Trophoblast cell (in vitro differentiated cells and primary cell): ENCODE measurements around the gene NRP2.

ENCODE experiments used
- DNase-seq, 2 donors: peaks; one replicate each; pipeline ENCODE4 v3.0.0-alpha.2; 2016
- H2AFZ ChIP-seq: 2 replicates; pipeline ENCODE4 v1.6.1; 2013; ENCODE audit warnings: low read length, moderate library complexity, mild to moderate bottlenecking; ENCODE audit not compliant: insufficient read depth, poor library complexity
- H2AK5ac ChIP-seq: 2 replicates; pipeline ENCODE4 v1.6.1; 2013; ENCODE audit warnings: mild to moderate bottlenecking, low read length
- H2BK120ac ChIP-seq: 2 replicates; pipeline ENCODE4 v1.6.1; 2013; ENCODE audit warnings: low read length, mild to moderate bottlenecking, moderate library complexity; ENCODE audit not compliant: insufficient read depth, poor library complexity
- H2BK12ac ChIP-seq: 2 replicates; pipeline ENCODE4 v1.6.1; 2013; ENCODE audit warnings: mild to moderate bottlenecking, low read length, moderate library complexity
- H2BK5ac ChIP-seq: 2 replicates; pipeline ENCODE4 v1.6.1; 2013; ENCODE audit warnings: low read length, low read depth, moderate library complexity, mild to moderate bottlenecking; ENCODE audit not compliant: poor library complexity
- H3K14ac ChIP-seq: 2 replicates; pipeline ENCODE4 v1.6.1; 2013; ENCODE audit warnings: mild to moderate bottlenecking, low read length
- H3K18ac ChIP-seq: 2 replicates; pipeline ENCODE4 v1.6.1; 2013; ENCODE audit warnings: mild to moderate bottlenecking, low read length
- H3K23ac ChIP-seq: 2 replicates; pipeline ENCODE4 v1.6.1; 2013; ENCODE audit warnings: low read length
- H3K27ac ChIP-seq: 2 replicates; pipeline ENCODE4 v1.5.1; 2013; ENCODE audit warnings: low read depth, mild to moderate bottlenecking, inconsistent platforms, low read length, moderate library complexity
- H3K27me3 ChIP-seq: 2 replicates; pipeline ENCODE4 v1.6.1; 2013; ENCODE audit warnings: inconsistent platforms, mild to moderate bottlenecking, low read length, moderate library complexity; ENCODE audit not compliant: insufficient read depth
- H3K36me3 ChIP-seq, 2 experiments: 1 replicate in 1 of 2; 2 replicates in 1 of 2; pipeline ENCODE4 v1.6.1; 2013; ENCODE audit warnings: low read length in 2 of 2, mild to moderate bottlenecking in 2 of 2, moderate library complexity in 1 of 2; ENCODE audit not compliant: insufficient read depth in 2 of 2, control insufficient read depth in 1 of 2
- H3K4ac ChIP-seq: 2 replicates; pipeline ENCODE4 v1.6.1; 2013; ENCODE audit warnings: low read depth, mild to moderate bottlenecking, low read length, moderate library complexity
- H3K4me1 ChIP-seq, 2 experiments: 1 replicate in 1 of 2; 2 replicates in 1 of 2; pipeline ENCODE4 v1.6.1; 2013; ENCODE audit warnings: low read length in 2 of 2, mild to moderate bottlenecking in 2 of 2, moderate library complexity in 1 of 2; ENCODE audit not compliant: insufficient read depth in 2 of 2, control insufficient read depth in 1 of 2
- H3K4me2 ChIP-seq: 2 replicates; pipeline ENCODE4 v1.6.1; 2013; ENCODE audit warnings: inconsistent platforms, mild to moderate bottlenecking, low read length, moderate library complexity
- H3K4me3 ChIP-seq: 2 replicates; pipeline ENCODE4 v1.5.1; 2013; ENCODE audit warnings: mild to moderate bottlenecking, low read depth, low read length, inconsistent platforms
- H3K79me1 ChIP-seq: one replicate; pipeline ENCODE4 v1.6.1; 2013; ENCODE audit warnings: low read length
- H3K79me2 ChIP-seq: 2 replicates; pipeline ENCODE4 v1.6.1; 2013; ENCODE audit warnings: low read length, mild to moderate bottlenecking; ENCODE audit not compliant: control insufficient read depth, insufficient read depth, poor library complexity
- H3K9ac ChIP-seq: 2 replicates; pipeline ENCODE4 v1.6.1; 2013; ENCODE audit warnings: mild to moderate bottlenecking, low read length
- H3K9me3 ChIP-seq: 2 replicates; pipeline ENCODE4 v1.6.1; 2013; ENCODE audit warnings: low read depth, mild to moderate bottlenecking, control low read depth, inconsistent platforms, low read length; ENCODE audit not compliant: insufficient read depth
- H4K12ac ChIP-seq: 2 replicates; pipeline ENCODE4 v1.6.1; 2013; ENCODE audit warnings: low read depth, mild to moderate bottlenecking, low read length, moderate library complexity
- H4K8ac ChIP-seq: 2 replicates; pipeline ENCODE4 v1.6.1; 2013; ENCODE audit warnings: low read depth, mild to moderate bottlenecking, low read length, moderate library complexity
- H4K91ac ChIP-seq: one replicate; pipeline ENCODE4 v1.6.1; 2013; ENCODE audit warnings: low read depth, mild to moderate bottlenecking, low read length, moderate library complexity
- WGBS: extraction: QIAGEN DNeasy Blood & Tissue Kit; methylation state at CpG from one replicate; pipeline ENCODE4 v1.1.7; 2013; ENCODE audit warnings: missing lambda C conversion rate; ENCODE audit not compliant: insufficient read length, insufficient coverage; ENCODE audit errors: extremely low coverage; 5-methylcytosine and 5-hydroxymethylcytosine counted together

NRP2 gene

DNA sequence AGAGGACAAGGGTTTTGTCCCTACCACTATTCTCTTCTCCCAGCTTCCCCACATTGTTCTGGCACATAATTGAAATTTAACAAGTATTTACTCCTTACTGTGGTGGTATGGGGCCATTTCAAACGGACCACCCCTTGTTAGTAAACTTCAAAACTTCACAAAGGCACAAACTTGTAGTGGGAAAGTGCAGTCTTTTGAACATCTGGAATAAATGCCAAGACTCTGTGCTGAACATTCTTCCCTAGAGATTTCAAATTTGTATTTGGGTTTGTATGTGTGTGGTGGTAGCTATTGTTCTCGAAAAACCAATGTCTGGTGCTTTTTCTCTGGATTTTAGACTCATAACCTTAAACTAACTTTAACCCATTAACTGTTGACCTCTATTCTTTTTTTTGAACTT lies 151.6 kb downstream of the NRP2 start:
- no peak overlapping the region for H3K14ac ChIP-seq
- no peak overlapping the region for H4K8ac ChIP-seq
- no peak for DNase-seq
- no peak overlapping the region for H4K91ac ChIP-seq
- H3K27ac ChIP-seq: no peak overlapping the region
- H3K79me1 ChIP-seq: peaks cover 2% of the 10 kb centered on the region
- H3K9me3 ChIP-seq: no peaks in the 10 kb centered on the region
- no peak overlapping the region for H2AFZ ChIP-seq
- H2BK120ac ChIP-seq: no peak overlapping the region
- H3K18ac ChIP-seq: no peak overlapping the region
- no peak overlapping the region for H3K4me2 ChIP-seq
- H2BK12ac ChIP-seq: no peak overlapping the region
- no peak overlapping the region for H3K9ac ChIP-seq
- peaks cover 6 to 7% of the 10 kb centered on the region in 2 experiments for H3K4me1 ChIP-seq
- H3K27me3 ChIP-seq: no peaks in the 10 kb centered on the region
- H2BK5ac ChIP-seq: no peak overlapping the region
- no peak overlapping the region for H3K4ac ChIP-seq
- no peaks in the 10 kb centered on the region for H3K79me2 ChIP-seq
- H3K4me3 ChIP-seq: no peak overlapping the region
- no CpG with 5 or more reads among the region's 2 CpGs for WGBS
- no peaks in the 10 kb centered on the region for H3K36me3 ChIP-seq
- H2AK5ac ChIP-seq: no peak overlapping the region
- H3K23ac ChIP-seq: no peak overlapping the region
- H4K12ac ChIP-seq: no peak overlapping the region

DNA sequence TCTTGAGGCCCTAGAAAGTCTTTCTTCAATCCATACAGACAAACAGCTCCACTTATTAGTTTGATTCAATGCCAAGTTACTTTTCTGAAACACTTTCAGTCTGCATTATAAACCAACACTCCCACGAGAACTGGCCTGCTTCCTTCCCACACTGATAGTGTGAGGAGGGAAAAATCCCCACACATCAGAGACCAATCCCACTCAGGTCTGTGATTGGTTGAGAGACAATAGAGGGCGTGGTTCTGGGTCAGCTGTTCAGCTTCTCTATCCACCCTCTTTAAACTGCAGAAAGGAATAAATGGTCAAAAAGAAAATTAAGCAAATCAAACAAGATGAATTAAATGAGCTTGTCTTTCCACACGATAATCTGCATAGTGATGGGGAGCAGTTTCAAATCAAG lies 152.5 kb downstream of the NRP2 start:
- Histone ChIP-seq H3K27me3 (no peaks in the 10 kb centered on the region), H3K9me3 (no peaks in the 10 kb centered on the region), H2AK5ac (no peak overlapping the region), H3K27ac (no peak overlapping the region), H3K36me3 (no peaks in the 10 kb centered on the region), H4K8ac (no peak overlapping the region), H2AFZ (no peak overlapping the region), H3K18ac (no peak overlapping the region), H3K4ac (no peak overlapping the region), H2BK5ac (no peak overlapping the region), H3K4me3 (no peak overlapping the region), H2BK120ac (no peak overlapping the region), H4K12ac (no peak overlapping the region), H4K91ac (no peak overlapping the region), H3K9ac (no peak overlapping the region), H2BK12ac (no peak overlapping the region), H3K23ac (no peak overlapping the region), H3K4me2 (no peak overlapping the region), H3K79me2 (no peaks in the 10 kb centered on the region), H3K79me1 (peaks cover 2% of the 10 kb centered on the region), H3K14ac (no peak overlapping the region), H3K4me1 (peaks cover 6 to 7% of the 10 kb centered on the region in 2 experiments)
- no peak for DNase-seq
- WGBS: no CpG with 5 or more reads among the region's 3 CpGs

DNA sequence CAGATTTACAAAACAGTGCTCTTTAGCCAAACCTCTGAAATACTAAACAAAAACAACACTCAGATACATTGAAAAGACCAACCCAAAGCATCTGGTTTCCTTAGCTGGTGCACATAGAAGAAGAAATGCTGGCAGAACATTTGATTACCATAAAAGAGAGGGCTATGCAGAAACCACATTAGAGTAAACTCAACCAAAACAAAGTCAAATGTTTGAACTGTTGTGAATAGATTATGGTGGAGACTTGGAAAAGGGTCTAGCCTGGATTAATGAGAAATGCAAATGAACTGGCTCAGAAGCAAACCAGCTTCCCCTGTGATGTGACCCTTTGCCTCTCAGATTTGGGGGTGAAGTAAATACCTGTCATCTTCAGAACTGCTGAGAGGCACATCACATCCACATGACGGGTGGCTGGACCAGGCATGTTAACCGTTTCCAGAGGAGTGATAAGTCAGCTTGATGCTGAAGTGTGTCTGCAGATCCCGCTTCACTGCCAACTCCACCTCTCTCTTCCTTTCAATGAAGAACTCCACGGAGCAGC lies 153.0 kb downstream of the NRP2 start:
- Histone ChIP-seq H3K27me3 (no peaks in the 10 kb centered on the region), H3K36me3 (no peaks in the 10 kb centered on the region), H3K23ac (no peak overlapping the region), H3K79me1 (peaks cover 2% of the 10 kb centered on the region), H3K18ac (no peak overlapping the region), H3K9me3 (no peaks in the 10 kb centered on the region), H3K4ac (no peak overlapping the region), H3K79me2 (no peaks in the 10 kb centered on the region), H3K4me3 (no peak overlapping the region), H2BK5ac (no peak overlapping the region), H3K27ac (no peak overlapping the region), H3K9ac (no peak overlapping the region), H3K14ac (no peak overlapping the region), H4K91ac (no peak overlapping the region), H2BK12ac (no peak overlapping the region), H2BK120ac (no peak overlapping the region), H4K8ac (no peak overlapping the region), H2AFZ (no peak overlapping the region), H2AK5ac (no peak overlapping the region), H3K4me2 (no peak overlapping the region), H4K12ac (no peak overlapping the region), H3K4me1 (peaks cover 6 to 7% of the 10 kb centered on the region in 2 experiments)
- no CpG with 5 or more reads among the region's 4 CpGs for WGBS
- DNase-seq: no peak

DNA sequence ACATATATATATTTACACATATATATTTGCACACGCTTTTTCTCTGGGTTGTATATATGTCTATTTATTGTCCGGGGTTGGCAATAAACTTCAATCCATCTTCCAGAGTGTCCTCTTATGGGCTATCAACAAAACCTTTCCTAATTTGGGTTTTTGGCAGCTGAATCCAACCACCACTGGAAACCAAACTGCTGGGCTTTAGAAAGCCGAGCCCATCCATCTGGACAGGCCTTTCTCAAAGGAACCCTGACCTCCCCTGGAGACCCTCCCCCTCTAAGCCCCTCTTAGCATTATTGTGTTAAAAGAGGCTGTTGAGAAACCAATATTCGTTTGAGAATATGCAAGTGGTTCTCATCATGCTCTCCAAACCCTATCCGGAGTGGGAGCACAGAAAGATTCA lies 153.6 kb downstream of the NRP2 start:
- WGBS: no CpG with 5 or more reads among the region's 5 CpGs
- Histone ChIP-seq H4K8ac (no peak overlapping the region), H3K4me3 (no peak overlapping the region), H2BK120ac (peak overlapping the region; percentile 17), H2BK5ac (no peak overlapping the region), H3K79me1 (peaks cover 2% of the 10 kb centered on the region), H3K4me1 (peaks cover 6 to 7% of the 10 kb centered on the region in 2 experiments), H2AFZ (no peak overlapping the region), H3K9ac (no peak overlapping the region), H2BK12ac (no peak overlapping the region), H3K23ac (no peak overlapping the region), H3K4ac (no peak overlapping the region), H3K18ac (no peak overlapping the region), H4K91ac (peak overlapping the region; percentile 28), H3K27ac (no peak overlapping the region), H3K4me2 (no peak overlapping the region), H3K36me3 (no peaks in the 10 kb centered on the region), H3K79me2 (no peaks in the 10 kb centered on the region), H3K14ac (no peak overlapping the region), H3K9me3 (no peaks in the 10 kb centered on the region), H3K27me3 (no peaks in the 10 kb centered on the region), H2AK5ac (no peak overlapping the region), H4K12ac (no peak overlapping the region)
- DNase-seq: no peak
